ENCODE data around the gene NSG2.

- TF ChIP-seq POLR2AphosphoS5 (IDR thresholded peaks at IDR 0.05; ENCODE audit: borderline replicate concordance, low read depth, low read length) (no peak), EZH2 (IDR thresholded peaks at IDR 0.05) (no peak), FOXP2 (optimal IDR thresholded peaks at IDR 0.05; ENCODE audit: control extremely low read depth, extremely low read length, insufficient read depth) (no peak)
These were observed 18.7 kb downstream of the NSG2 start for GRCh38 chr5:174064171-174064570.
